Left hindlimb (tissue), 1 donor: Measurements from ENCODE around the gene BAIAP2L2.
"Not testable (repeated sequence)": the region's sequence is repeated elsewhere in the genome, so short reads cannot be mapped to it uniquely, and the experiment has no call there.

Experiments
- DNase-seq: peaks from one replicate; pipeline ENCODE4 v3.0.0-alpha.2; 2018

BAIAP2L2 gene

DNA sequence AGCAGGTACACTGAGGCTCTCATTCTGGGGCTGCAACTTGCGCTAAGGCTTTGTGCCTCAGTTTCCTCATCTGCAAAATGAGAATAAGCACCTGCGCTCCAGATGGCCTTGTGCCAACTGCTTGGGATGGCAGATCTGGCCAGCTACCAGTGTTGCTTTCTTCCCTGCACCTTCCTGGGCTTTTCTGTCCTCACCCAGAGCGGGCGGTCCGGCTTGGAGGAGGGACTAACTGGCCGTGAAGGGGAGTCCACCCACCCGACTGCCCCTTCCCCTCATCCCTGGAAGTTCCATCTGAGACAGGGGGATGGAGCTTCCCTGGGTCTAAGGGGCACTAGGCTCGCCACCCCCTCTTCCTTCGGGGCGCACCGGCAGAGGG, 30.0 kb downstream of the BAIAP2L2 start:
- no peak for DNase-seq

DNA sequence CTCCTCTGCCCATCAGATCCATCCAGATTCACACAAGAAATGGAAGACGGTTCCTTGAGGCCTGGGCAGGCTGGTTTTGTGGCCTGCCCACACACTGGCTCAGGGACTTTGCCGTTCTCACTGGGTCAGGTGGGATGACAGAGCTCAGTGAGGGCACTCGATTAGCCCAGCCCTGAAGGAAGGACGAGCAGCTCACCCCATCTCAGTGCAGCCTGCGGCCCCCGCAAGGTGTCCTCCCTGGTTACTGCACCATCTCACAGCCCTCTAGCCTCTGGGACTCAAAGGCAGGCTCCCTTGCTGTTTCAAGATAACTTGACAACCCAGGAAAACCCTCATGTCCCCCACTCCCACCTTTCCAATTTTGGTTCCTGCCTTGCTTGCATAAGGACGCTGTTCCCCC, 30.7 kb downstream of the BAIAP2L2 start:
- no peak for DNase-seq

DNA sequence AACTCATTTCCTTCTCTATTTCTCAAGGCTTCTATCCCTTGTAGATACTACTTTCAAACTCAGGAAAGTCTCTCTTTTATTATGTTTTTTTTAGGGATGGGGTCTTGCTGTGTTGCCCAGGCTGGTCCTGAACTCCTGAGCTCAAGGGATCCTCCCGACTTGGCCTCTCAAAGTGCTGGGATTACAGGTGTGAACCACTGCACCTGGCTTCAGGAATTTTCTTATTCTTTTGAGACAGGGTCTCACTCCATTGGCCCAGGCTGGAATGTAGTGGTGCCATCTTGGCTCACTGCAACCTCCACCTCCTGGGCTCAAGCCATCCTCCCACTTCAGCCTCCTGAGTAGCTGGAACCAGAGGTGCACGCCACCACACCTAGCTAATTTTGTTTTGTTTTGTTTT, 31.3 kb downstream of the BAIAP2L2 start:
- DNase-seq = not testable (repeated sequence)

DNA sequence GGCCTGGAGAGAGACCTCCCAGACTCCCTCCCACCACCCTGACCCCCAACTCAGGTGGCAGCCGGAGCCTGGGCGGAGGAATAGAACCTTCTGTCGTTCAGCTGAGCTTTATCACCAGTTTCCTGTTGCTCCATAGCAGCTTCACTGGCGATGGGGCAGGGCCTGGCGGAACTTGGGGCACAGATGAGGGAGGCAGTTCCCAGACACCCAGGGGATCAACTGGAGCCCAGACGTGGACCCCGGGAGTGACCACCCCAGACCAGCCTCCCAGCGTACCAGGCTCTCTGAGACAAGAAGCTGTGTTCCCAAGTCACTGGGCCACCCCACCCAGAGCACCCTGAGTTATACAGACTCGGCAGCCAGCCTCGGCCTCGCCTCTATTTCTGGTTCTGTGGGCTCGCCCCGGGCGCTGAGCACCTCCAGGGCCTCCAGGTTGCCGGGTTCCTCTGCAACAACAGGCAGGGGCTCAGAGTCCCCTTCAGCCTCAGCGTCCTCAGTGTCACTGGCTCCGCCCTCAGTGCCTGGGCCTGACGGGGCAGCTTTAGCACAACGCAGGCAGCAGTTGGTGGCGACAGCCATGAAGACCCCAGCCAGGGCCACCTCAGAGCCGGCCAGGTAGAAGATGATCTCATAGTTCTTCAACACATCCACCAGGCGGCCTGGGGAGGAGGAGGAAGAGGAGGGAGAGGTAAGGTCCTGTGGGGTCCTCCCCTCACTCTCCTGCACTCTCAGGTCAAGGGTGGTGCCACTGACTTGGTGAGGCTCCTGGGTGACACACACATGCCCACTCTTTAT, 32.2 kb downstream of the BAIAP2L2 start:
- DNase-seq = no peak

DNA sequence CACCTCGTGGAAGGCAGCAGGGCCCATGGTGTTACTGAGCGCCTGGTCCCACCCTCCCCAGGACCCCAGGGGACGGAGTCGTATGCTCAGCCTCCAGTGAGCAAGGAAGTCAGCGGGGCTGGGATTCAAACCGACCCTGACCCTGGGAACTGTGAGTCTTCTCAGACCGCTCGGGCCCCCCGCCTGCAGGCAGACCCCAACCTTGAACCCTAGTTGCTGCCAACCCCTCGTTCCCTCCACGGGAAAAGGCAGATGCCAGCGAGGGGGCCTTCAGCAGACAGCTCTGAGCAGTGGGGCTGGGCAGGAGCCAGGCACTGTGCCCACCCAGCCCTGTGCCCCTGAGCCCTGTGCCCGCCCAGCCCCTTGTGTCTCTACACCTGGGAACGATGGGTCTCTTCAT, 32.9 kb downstream of the BAIAP2L2 start:
- DNase-seq = no peak

- DNase-seq = no peak
Measured at GRCh38 chr22:38077096-38077495, 33.4 kb downstream of the BAIAP2L2 start.

GRCh38 chr22:38075961-38076360, 34.5 kb downstream of the BAIAP2L2 start:
- DNase-seq = no peak

DNA sequence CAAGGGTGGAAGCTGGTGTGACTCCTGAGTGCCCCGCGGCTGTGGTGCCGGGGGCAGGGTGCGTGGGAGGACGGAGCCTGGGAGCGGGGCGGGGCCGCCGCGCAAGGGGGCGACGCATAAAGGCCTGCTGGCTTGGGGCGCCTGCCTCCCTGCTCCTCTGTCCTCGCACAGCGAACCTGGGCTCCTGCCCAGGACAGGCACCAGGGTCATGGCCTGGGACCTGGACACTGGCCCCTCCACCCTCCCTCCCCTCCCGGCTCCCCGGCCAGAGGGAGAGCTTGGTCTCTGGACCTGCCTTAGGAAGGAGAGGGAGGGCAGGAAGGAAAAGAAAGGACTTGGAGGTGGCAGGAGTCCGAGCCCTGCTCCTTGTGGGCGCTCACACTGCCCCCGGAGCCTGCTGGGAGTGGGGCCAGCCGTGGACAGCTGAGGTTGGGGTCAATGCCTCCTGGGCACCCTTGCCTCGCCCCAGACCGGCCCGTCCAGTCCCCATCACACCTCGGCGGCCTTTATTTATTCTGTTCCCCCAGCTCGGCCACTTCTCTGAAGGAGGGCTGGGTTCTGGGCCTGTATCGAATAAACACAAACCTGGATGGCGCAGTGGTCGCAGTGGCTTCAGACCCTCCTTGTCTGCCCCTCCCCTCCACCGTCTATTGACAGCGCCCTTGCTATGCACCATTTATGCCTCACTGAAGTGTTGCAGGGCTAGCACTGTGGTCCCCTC, 35.2 kb downstream of the BAIAP2L2 start:
- DNase-seq = peak; percentile 27

DNA sequence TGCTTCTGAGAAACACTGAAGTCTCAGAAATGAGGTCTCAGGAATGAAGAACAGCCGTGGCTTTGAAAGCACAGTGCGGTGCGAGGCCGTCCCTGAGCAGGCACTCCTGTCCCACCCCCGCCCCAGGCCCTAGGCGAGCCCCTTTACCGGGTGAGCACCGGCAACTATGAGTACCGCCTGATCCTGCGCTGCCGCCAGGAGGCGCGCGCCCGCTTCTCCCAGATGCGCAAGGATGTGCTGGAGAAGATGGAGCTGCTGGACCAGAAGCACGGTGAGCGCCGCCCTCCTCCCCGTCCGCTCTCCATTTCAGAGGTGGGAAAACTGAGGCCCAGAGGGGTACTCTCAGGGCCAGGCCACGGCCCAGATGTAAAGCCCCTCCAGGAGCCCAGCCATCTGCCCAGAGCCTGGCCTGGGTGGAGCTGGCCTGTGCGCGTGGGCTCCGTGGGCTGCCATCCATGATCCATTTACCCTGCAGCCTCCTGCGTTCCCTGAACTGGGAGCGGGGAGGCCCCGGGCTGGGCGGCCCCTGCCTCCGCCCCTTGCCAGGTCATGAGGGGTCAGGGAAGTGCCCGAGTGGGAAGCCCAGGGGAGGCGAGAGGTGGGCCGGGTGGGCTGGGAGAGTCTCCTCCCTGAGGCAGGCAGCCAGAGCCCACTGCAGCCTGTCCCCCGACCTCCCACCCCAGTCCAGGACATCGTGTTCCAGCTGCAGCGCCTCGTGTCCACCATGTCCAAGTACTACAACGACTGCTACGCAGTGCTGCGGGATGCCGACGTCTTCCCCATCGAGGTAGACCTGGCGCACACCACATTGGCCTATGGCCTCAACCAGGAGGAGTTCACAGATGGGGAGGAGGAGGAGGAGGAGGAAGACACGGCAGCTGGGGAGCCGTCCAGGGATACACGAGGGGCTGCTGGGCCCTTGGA, 36.0 kb downstream of the BAIAP2L2 start:
- peak; percentile 62 for DNase-seq

GRCh38 chr22:38073150-38074130, 37.0 kb downstream of the BAIAP2L2 start:
- no peak for DNase-seq

DNA sequence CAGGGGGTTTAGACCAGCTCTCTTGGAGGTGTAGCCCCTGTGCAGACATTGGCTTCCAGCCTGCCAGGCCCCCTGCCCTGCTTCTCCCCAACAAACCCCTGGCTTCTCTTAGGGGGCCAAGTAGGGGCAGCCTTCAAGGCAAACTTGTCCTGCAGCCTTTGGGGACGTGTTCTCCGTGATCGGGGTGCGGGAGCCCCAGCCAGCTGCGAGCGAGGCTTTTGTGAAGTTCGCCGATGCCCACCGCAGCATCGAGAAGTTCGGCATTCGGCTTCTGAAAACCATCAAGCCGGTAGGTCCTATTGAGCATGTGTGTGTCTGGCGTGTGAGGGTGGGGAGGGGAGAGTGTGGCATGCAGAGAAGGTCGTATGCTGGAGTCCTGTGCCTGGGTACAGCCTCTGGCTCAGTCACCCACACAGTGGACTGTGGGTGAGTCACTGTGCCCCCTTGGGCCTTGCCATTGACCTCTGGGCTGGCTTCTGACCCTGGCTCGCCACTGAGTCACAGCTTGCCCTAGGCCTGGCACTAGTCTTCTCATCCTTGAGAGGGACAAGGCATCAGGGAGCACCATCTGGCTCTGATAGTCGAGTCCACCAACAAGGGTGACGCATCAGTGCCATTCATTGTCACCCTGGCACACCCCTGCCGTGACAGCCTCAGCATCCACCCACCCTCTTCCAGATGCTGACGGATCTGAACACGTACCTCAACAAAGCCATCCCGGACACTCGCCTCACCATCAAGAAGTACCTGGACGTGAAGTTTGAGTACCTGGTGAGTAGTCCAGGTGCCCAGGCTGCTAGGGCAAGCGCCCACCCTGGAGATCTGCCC, 37.9 kb downstream of the BAIAP2L2 start:
- peak; percentile 18 for DNase-seq

DNA sequence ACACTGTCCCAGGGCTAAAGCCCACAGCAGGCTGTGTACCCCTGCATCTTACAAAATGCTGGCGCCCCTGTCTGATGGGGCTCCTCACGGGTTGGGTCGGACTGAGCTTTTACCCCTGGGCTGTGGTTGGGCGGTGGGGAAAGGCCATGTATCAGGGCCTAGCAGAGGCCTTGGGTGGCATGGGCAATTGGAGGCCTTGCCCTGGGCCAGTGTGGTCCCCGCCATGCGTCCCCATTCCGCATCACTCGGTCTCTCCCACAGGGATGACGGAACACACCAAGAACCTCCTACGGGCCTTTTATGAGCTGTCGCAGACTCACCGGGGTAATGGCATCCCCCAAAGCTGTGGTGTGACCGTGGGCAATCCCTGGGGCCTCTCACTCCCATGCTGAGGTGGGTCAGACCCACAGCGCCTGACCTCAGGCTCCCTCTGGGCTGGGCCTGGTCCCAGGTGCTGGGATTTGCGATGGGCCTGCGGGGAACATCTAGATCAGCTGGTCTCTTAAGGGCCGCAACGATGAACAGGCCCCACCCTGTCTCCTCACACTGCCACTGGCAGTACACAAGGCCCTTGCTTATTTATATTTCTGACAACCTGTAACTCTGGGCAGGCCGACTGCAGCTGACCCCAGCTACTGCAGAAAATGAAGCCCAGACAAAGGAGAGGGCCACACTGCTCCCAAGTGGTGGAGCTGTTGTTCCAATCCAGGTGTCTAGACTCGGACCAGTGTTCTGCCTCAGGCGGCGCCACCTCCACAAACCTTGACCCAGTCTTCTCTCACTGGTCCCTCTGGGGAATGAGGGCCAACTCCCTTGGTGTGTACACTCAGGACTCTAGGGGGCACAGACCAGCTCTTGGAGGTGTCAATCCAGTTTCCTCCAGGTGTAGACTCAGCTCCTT, 38.8 kb downstream of the BAIAP2L2 start:
- DNase-seq = peak; percentile 29

DNA sequence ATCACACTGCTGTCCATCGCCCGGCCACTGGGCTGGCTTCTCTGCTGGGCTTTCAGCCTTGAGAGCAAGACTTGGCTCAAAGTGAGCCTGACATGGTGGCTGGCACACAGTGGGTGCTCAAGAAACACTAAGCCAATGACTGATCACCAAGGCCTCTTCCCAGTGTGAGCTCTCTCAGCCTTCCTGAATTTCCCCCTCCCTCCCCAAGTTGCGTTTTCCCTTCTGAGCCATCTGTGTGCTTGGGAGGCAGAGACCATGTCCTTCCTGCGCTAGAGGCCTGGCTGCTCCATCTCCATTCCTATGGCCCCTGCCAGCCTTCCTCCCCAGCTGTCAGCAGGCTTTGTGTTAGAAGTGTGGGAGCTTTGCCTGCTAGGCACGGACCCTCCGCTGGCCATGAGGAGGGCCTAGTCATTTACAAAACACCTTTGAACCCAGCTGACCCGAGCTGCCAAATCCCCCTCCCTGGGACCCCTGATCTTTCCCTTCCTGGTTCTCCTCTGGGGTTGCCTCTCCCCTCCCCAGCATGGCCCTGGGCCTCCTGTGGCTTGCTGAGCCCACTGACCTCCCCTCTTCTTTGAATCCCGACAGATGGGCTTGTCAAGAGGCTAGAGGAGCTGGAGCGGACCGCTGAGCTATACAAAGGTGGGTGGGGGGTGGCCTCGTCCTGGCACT, 40.1 kb downstream of the BAIAP2L2 start:
- DNase-seq = no peak

- peak; percentile 87 for DNase-seq
Measured at GRCh38 chr22:38069372-38070249, 40.9 kb downstream of the BAIAP2L2 start.

- no peak for DNase-seq
Measured at GRCh38 chr22:38068641-38069371, 41.7 kb downstream of the BAIAP2L2 start.

DNA sequence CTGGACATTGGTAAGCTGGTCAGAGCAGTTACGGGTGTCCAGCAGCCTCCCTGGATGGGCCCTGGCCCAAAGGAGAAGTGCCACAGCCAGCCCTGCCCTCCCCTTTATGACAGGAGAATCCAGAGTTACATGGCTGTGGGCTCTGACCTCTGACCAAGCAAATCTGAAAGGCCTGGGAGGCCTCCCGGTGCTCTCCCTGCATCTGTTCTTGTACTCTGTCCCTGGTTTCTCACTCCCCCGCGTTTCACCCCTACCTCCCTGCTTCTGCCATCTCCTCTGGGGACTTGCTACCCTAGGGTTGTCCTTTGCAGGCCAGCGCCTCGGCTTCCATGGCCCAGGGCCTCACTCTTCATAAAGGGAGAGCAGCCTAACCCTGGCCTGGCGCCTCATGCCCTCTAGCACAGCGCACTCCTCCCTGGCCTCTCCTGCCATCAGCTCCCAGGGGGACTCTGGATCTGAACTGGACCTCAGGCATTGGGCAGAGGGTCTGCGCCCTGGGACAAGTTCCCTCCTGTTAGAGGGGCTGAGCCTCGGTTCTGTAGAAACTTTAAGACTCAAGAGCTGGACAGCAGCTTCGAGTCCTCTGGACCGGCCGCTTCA, 42.6 kb downstream of the BAIAP2L2 start:
- peak; percentile 24 for DNase-seq

- no peak for DNase-seq
Measured at GRCh38 chr22:38067028-38067415, 43.5 kb downstream of the BAIAP2L2 start.
